Mesenchymal stem cell (in vitro differentiated cells and primary cell): ENCODE data around the gene PCDHB5. TPM values are rescaled to one million over a fixed set of nuclear protein-coding genes. Genes with fewer than 3 reads are reported as not detected.
"Not testable (repeated sequence)": the region's sequence is repeated elsewhere in the genome, so short reads cannot be mapped to it uniquely, and the experiment has no call there.

Experiments
- DNase-seq: peaks from one replicate; pipeline ENCODE4 v3.0.0-alpha.2; 2013
- H2AFZ ChIP-seq: one replicate; pipeline ENCODE4 v1.6.1; 2013; ENCODE audit warnings: low read depth, mild to moderate bottlenecking, control low read depth, inconsistent platforms, low read length, moderate library complexity
- H2AK5ac ChIP-seq: 2 replicates; pipeline ENCODE4 v1.6.1; 2013; ENCODE audit warnings: low read length, moderate library complexity, mild to moderate bottlenecking, inconsistent platforms; ENCODE audit not compliant: severe bottlenecking
- H2BK120ac ChIP-seq: one replicate; pipeline ENCODE4 v1.6.1; 2013; ENCODE audit warnings: low read depth, mild to moderate bottlenecking, inconsistent platforms, low read length, moderate library complexity
- H2BK12ac ChIP-seq, 2 experiments: one replicate each; pipeline ENCODE4 v1.6.1; 2013; ENCODE audit warnings: inconsistent platforms in 2 of 2, low read length in 2 of 2, mild to moderate bottlenecking in 2 of 2, moderate library complexity in 2 of 2, control low read depth in 1 of 2
- H2BK15ac ChIP-seq: one replicate; pipeline ENCODE4 v1.6.1; 2013; ENCODE audit warnings: mild to moderate bottlenecking, low read depth, inconsistent platforms; ENCODE audit not compliant: poor library complexity, severe bottlenecking
- H2BK5ac ChIP-seq: 2 replicates; pipeline ENCODE4 v1.6.1; 2013; ENCODE audit warnings: low read depth, mild to moderate bottlenecking, low read length, control low read depth, inconsistent platforms; ENCODE audit not compliant: poor library complexity, severe bottlenecking
- H3K14ac ChIP-seq, 2 experiments: one replicate each; pipeline ENCODE4 v1.6.1; 2013; ENCODE audit warnings: inconsistent platforms in 2 of 2, low read length in 2 of 2, control low read depth in 1 of 2, mild to moderate bottlenecking in 1 of 2, moderate library complexity in 1 of 2
- H3K18ac ChIP-seq, 2 experiments: one replicate each; pipeline ENCODE4 v1.6.1; 2013; ENCODE audit warnings: inconsistent platforms in 2 of 2, low read length in 2 of 2, control low read depth in 1 of 2, low read depth in 1 of 2, mild to moderate bottlenecking in 1 of 2
- H3K23ac ChIP-seq, 2 experiments: one replicate each; pipeline ENCODE4 v1.6.1; 2013; ENCODE audit warnings: inconsistent platforms in 2 of 2, low read length in 2 of 2, mild to moderate bottlenecking in 2 of 2, moderate library complexity in 2 of 2, control low read depth in 1 of 2
- H3K27ac ChIP-seq: 2 replicates; pipeline ENCODE4 v1.5.1; 2013; ENCODE audit warnings: mild to moderate bottlenecking, moderate library complexity, low read length, control low read depth, inconsistent platforms; ENCODE audit not compliant: poor library complexity, severe bottlenecking
- H3K27me3 ChIP-seq, 2 experiments: 2 replicates each; pipeline versions ENCODE4 v1.6.1 to v1.7.0; 2013; ENCODE audit warnings: low read length in 2 of 2, mild to moderate bottlenecking in 2 of 2, moderate library complexity in 2 of 2, control low read depth in 1 of 2, inconsistent platforms in 1 of 2; ENCODE audit not compliant: control insufficient read depth in 1 of 2, insufficient read depth in 1 of 2
- H3K36me3 ChIP-seq, 2 experiments: 2 replicates each; pipeline versions ENCODE4 v1.6.1 to v1.7.0; 2013; ENCODE audit warnings: low read length in 2 of 2, control low read depth in 1 of 2, inconsistent platforms in 1 of 2, low read depth in 1 of 2, mild to moderate bottlenecking in 1 of 2; ENCODE audit not compliant: insufficient read depth in 2 of 2, control insufficient read depth in 1 of 2
- H3K4ac ChIP-seq, 2 experiments: one replicate each; pipeline ENCODE4 v1.6.1; 2013; ENCODE audit warnings: inconsistent platforms in 2 of 2, low read length in 2 of 2, mild to moderate bottlenecking in 2 of 2, moderate library complexity in 2 of 2, control low read depth in 1 of 2, low read depth in 1 of 2
- H3K4me1 ChIP-seq: 2 replicates; pipeline ENCODE4 v1.6.1; 2013; ENCODE audit warnings: low read depth, low read length, control low read depth; ENCODE audit not compliant: control insufficient read depth, insufficient read depth
- H3K4me2 ChIP-seq: 2 replicates; pipeline ENCODE4 v1.6.1; 2013; ENCODE audit warnings: low read length, mild to moderate bottlenecking, inconsistent platforms; ENCODE audit not compliant: poor library complexity, severe bottlenecking
- H3K4me3 ChIP-seq, 2 experiments: 2 replicates each; pipeline versions ENCODE4 v1.5.1 to v1.7.0; 2013; ENCODE audit warnings: low read length in 2 of 2, mild to moderate bottlenecking in 2 of 2, control low read depth in 1 of 2, low read depth in 1 of 2; ENCODE audit not compliant: insufficient read depth in 1 of 2
- H3K79me1 ChIP-seq: replicated peaks from 2 replicates; pipeline ENCODE4 v1.6.1; 2013; ENCODE audit warnings: mild to moderate bottlenecking, control low read depth, low read length, inconsistent platforms; ENCODE audit not compliant: poor library complexity, severe bottlenecking
- H3K9ac ChIP-seq: 2 replicates; pipeline ENCODE4 v1.7.0; 2013; ENCODE audit warnings: mild to moderate bottlenecking, low read length, moderate library complexity
- H3K9me3 ChIP-seq: 2 replicates; pipeline ENCODE4 v1.7.0; 2013; ENCODE audit warnings: mild to moderate bottlenecking, low read length; ENCODE audit not compliant: control insufficient read depth
- H4K8ac ChIP-seq: one replicate; pipeline ENCODE4 v1.6.1; 2013; ENCODE audit warnings: inconsistent platforms, mild to moderate bottlenecking, low read length, moderate library complexity
- H4K91ac ChIP-seq: one replicate; pipeline ENCODE4 v1.6.1; 2013; ENCODE audit warnings: mild to moderate bottlenecking, low read length, inconsistent platforms
- WGBS: methylation state at CpG from one replicate; pipeline ENCODE4 v1.1.7; 2013; ENCODE audit warnings: mixed read lengths; 5-methylcytosine and 5-hydroxymethylcytosine counted together
- polyA plus RNA-seq, 2 experiments: library from polyadenylated mRNA; stranded (reverse); fragments of 200-250 nt; gene quantifications; one replicate each; pipeline ENCODE4 v1.2.3, GENCODE V29; 2013

PCDHB5 gene
- polyA plus RNA-seq (2013, experiment 1 of 2): 15.4 TPM
- polyA plus RNA-seq (2013, experiment 2 of 2): 15.6 TPM

DNA sequence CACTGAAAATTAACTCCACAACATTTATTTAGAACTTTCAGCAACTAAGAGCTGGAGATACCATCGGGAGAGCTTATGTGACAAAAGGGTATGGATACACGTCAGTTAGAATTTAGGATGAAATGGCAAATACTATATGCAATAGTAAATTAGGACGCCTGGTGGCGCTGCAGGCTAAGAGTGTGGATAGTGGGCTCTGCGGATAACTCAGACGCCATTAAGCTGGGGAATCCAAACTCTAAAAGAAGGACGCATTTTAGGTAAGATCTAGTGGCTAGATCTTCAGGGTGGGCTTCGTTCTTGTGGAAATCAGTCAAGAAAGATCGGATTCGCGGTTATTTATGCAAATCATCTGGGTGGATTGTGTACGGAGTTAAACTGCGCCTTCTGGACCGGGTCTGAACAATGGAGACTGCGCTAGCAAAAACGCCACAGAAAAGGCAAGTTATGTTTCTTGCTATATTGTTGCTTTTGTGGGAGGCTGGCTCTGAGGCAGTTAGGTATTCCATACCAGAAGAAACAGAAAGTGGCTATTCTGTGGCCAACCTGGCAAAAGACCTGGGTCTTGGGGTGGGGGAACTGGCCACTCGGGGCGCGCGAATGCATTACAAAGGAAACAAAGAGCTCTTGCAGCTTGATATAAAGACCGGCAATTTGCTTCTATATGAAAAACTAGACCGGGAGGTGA, at the start of gene PCDHB5:
Gene PCDHB5, plus strand, starts transcription at position 177 of the 688 bp plus-strand sequence. Its CDS starts 229 bp downstream, at position 406.
- peaks cover 1% of the 10 kb centered on the region for H3K79me1 ChIP-seq
- no peaks in the 10 kb centered on the region for H3K27me3 ChIP-seq
- peak within 1 kb of the TSS; percentile 2 to 33 for H3K4me3 ChIP-seq
- peak within 1 kb of the TSS in 1 of 2 experiments; percentile 26 for H3K4ac ChIP-seq
- no peak within 1 kb of the TSS for H3K4me2 ChIP-seq
- peak within 1 kb of the TSS; percentile 64 for H3K9ac ChIP-seq
- peak; percentile 67 for DNase-seq
- peak within 1 kb of the TSS in 1 of 2 experiments; percentile 4 for H3K18ac ChIP-seq
- peaks cover 0 to 14% of the 10 kb centered on the region in 2 experiments for H3K36me3 ChIP-seq
- H3K9me3 ChIP-seq: peaks cover 64% of the 10 kb centered on the region
- H4K8ac ChIP-seq: no peak within 1 kb of the TSS
- WGBS: 34% methylated on average over 22 of the region's 22 CpGs
- no peak within 1 kb of the TSS for H3K27ac ChIP-seq
- H2AFZ ChIP-seq: no peak within 1 kb of the TSS
- no peak within 1 kb of the TSS for H2BK120ac ChIP-seq
- H2AK5ac ChIP-seq: no peak within 1 kb of the TSS
- no peak within 1 kb of the TSS for H2BK5ac ChIP-seq
- no peak within 1 kb of the TSS for H2BK15ac ChIP-seq
- H3K4me1 ChIP-seq: no peaks in the 10 kb centered on the region
- H3K14ac ChIP-seq: no peak within 1 kb of the TSS
- no peak within 1 kb of the TSS for H3K23ac ChIP-seq
- H4K91ac ChIP-seq: no peak within 1 kb of the TSS
- no peak within 1 kb of the TSS for H2BK12ac ChIP-seq

DNA sequence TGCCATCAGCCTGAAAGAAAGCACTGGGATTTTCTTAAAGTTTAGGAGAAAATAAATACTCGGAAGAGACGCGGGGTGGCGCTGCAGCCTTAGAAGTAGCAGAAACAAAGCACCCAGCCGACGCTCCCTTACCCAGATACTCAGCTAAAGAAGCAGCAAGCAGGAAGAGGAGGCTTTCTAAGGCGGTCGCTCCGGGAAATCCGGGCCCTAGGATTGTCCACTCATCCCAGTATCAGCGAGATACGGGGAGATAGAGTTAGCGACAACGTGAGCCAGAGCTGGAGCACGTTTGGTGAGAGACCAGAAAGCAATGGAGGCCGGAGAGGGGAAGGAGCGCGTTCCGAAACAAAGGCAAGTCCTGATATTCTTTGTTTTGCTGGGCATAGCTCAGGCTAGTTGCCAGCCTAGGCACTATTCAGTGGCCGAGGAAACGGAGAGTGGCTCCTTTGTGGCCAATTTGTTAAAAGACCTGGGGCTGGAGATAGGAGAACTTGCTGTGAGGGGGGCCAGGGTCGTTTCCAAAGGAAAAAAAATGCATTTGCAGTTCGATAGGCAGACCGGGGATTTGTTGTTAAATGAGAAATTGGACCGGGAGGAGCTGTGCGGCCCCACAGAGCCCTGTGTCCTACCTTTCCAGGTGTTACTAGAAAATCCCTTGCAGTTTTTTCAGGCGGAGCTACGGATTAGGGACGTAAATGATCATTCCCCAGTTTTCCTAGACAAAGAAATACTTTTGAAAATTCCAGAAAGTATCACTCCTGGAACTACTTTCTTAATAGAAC, 40.3 kb upstream of the PCDHB5 start, which contains the start of gene PCDHB2:
Gene PCDHB2, plus strand, starts transcription at position 135 of the 782 bp plus-strand sequence. Its CDS starts 176 bp downstream, at position 311.
- WGBS: under 1% methylated on average over 29 of the region's 29 CpGs

DNA sequence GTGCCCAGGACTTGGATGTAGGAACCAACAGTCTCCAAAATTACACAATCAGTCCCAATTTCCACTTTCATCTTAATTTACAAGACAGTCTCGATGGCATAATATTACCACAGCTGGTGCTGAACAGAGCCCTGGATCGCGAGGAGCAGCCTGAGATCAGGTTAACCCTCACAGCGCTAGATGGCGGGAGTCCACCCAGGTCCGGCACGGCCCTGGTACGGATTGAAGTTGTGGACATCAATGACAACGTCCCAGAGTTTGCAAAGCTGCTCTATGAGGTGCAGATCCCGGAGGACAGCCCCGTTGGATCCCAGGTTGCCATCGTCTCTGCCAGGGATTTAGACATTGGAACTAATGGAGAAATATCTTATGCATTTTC, 39.8 kb upstream of the PCDHB5 start:
- Histone ChIP-seq H4K91ac (no peak overlapping the region), H2AK5ac (no peak overlapping the region), H3K9ac (peak overlapping the region; percentile 83), H2BK5ac (no peak overlapping the region), H3K23ac (no peak overlapping the region), H2AFZ (no peak overlapping the region), H3K9me3 (peaks cover 33% of the 10 kb centered on the region), H4K8ac (no peak overlapping the region), H3K4ac (peak overlapping the region in 1 of 2 experiments; percentile 53), H3K18ac (no peak overlapping the region), H2BK120ac (no peak overlapping the region), H3K4me1 (peaks cover 2% of the 10 kb centered on the region), H2BK15ac (no peak overlapping the region), H3K79me1 (peaks cover 4% of the 10 kb centered on the region), H3K4me3 (peak overlapping the region; percentile 54 to 72), H3K14ac (peak overlapping the region in 1 of 2 experiments; percentile 51), H3K27me3 (no peaks in the 10 kb centered on the region), H3K4me2 (peak overlapping the region; percentile 41), H3K27ac (no peak overlapping the region), H2BK12ac (no peak overlapping the region), H3K36me3 (peaks cover 0 to 15% of the 10 kb centered on the region in 2 experiments)
- WGBS: 83% methylated on average over 12 of the region's 12 CpGs
- peak; percentile 23 for DNase-seq

More for the DNA sequence above, 40.3 kb upstream of the PCDHB5 start, which contains the start of gene PCDHB2:
- no peak within 1 kb of the TSS for H3K23ac ChIP-seq
- peak within 1 kb of the TSS; percentile 83 for H3K9ac ChIP-seq
- H3K14ac ChIP-seq: peak within 1 kb of the TSS in 1 of 2 experiments; percentile 61
- H2BK5ac ChIP-seq: no peak within 1 kb of the TSS
- no peak within 1 kb of the TSS for H2BK15ac ChIP-seq
- peak within 1 kb of the TSS; percentile 53 to 98 for H3K4ac ChIP-seq
- peaks cover 2% of the 10 kb centered on the region for H3K4me1 ChIP-seq
- peak within 1 kb of the TSS; percentile 98 for H4K8ac ChIP-seq
- H3K9me3 ChIP-seq: peaks cover 35% of the 10 kb centered on the region
- no peaks in the 10 kb centered on the region for H3K27me3 ChIP-seq
- H2BK12ac ChIP-seq: no peak within 1 kb of the TSS
- peaks cover 3% of the 10 kb centered on the region for H3K79me1 ChIP-seq
- H2AK5ac ChIP-seq: no peak within 1 kb of the TSS
- H3K18ac ChIP-seq: peak within 1 kb of the TSS; percentile 79 to 97
- peak within 1 kb of the TSS; percentile 57 for H2AFZ ChIP-seq
- peak within 1 kb of the TSS; percentile 72 for H3K4me3 ChIP-seq
- H3K36me3 ChIP-seq: peaks cover 0 to 14% of the 10 kb centered on the region in 2 experiments
- peak within 1 kb of the TSS; percentile 94 for H3K27ac ChIP-seq
- H4K91ac ChIP-seq: peak within 1 kb of the TSS; percentile 86
- peak within 1 kb of the TSS; percentile 94 for H2BK120ac ChIP-seq
- H3K4me2 ChIP-seq: peak within 1 kb of the TSS; percentile 48
- DNase-seq: peak; percentile 92

DNA sequence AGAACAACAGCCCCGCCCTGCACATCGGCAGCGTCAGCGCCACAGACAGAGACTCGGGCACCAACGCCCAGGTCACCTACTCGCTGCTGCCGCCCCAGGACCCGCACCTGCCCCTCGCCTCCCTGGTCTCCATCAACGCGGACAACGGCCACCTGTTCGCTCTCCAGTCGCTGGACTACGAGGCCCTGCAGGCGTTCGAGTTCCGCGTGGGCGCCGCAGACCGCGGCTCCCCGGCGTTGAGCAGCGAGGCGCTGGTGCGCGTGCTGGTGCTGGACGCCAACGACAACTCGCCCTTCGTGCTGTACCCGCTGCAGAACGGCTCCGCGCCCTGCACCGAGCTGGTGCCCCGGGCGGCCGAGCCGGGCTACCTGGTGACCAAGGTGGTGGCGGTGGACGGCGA, 38.8 kb upstream of the PCDHB5 start:
- H2BK5ac ChIP-seq, H2BK15ac ChIP-seq, H3K14ac ChIP-seq, H2BK120ac ChIP-seq, H3K27ac ChIP-seq, H2BK12ac ChIP-seq, H3K23ac ChIP-seq, H3K4ac ChIP-seq, H4K91ac ChIP-seq, H3K4me1 ChIP-seq, H3K9ac ChIP-seq, H3K27me3 ChIP-seq, H2AK5ac ChIP-seq, H3K4me2 ChIP-seq, DNase-seq, H4K8ac ChIP-seq, H3K18ac ChIP-seq, H2AFZ ChIP-seq, H3K4me3 ChIP-seq: not testable (repeated sequence)
- no CpG with 5 or more reads among the region's 46 CpGs for WGBS
- peaks cover 40% of the 10 kb centered on the region for H3K9me3 ChIP-seq
- H3K79me1 ChIP-seq: peaks cover 11% of the 10 kb centered on the region
- H3K36me3 ChIP-seq: peaks cover 0 to 23% of the 10 kb centered on the region in 2 experiments
